ENCODE measurements around the gene B4GALT2. TPM values are rescaled to one million over a fixed set of nuclear protein-coding genes. Genes with fewer than 3 reads are reported as not detected.

Gene B4GALT2
- total and polyA plus RNA-seq, 10 of the 15 experiments (the other 5 are each of a cell fraction or from before 2014, with no cell fraction given) = 0.98 to 61.0 (median 23.4) TPM

- Histone ChIP-seq H3K4me2 (ENCODE audit: control insufficient read depth, insufficient read depth) (peak overlapping the region; percentile 93), H3K4me1 (ENCODE audit: control insufficient read depth, insufficient read depth, low read length) (peaks cover 18% of the 10 kb centered on the region), H3K4me3 (peak overlapping the region; percentile 98), H3K9me3 (replicated peaks; ENCODE audit: control insufficient read depth, insufficient read depth, low read length) (no peaks in the 10 kb centered on the region), H3K79me2 (ENCODE audit: control insufficient read depth, insufficient read depth, low read length) (peaks cover 28% of the 10 kb centered on the region), H3K27me3 (replicated peaks in 1 of 2; ENCODE audit: control insufficient read depth in 2 of 2, insufficient read depth in 2 of 2, low read length in 1 of 2) (no peaks in the 10 kb centered on the region), H3K36me3 (ENCODE audit: control insufficient read depth in 2 of 2, insufficient read depth in 2 of 2, low read length in 1 of 2) (peaks cover 8 to 11% of the 10 kb centered on the region in 2 experiments; a peak in 3 of 4 replicates), H2AFZ (ENCODE audit: control insufficient read depth, low read depth, low read length) (no peak overlapping the region), H3K9ac (ENCODE audit: control insufficient read depth, insufficient read depth, low read length) (peak overlapping the region; percentile 89; the same call in 1 of the 2 replicates), H4K20me1 (ENCODE audit: control insufficient read depth, insufficient read depth) (no peaks in the 10 kb centered on the region), H3K27ac (ENCODE audit: control insufficient read depth, insufficient read depth) (no peak overlapping the region)
- SMC1A ChIA-PET (ENCODE audit: uncharacterized antibody, unreplicated experiment) = no interaction called here
- no peak for ATAC-seq
- CTCF ChIA-PET = interaction anchor here (0.7 to 2.0 kb wide), 4 partner anchors 24 to 242 kb away, joined by 3 to 6 read pairs (median 4); partner anchors contain the start of gene DMAP1
- intact Hi-C loops (cut with micrococcal nuclease; ENCODE audit: unreplicated experiment) = no loop called here
- in situ Hi-C loops (cut with MboI) = no loop called here
- POLR2A ChIA-PET = interaction anchor here (1.0 kb wide), 1 partner anchor 24 kb away, joined by 3 read pairs; the partner anchor contains the start of gene IPO13
- FAIRE-seq = no peak
- 61% methylated on average over 9 of the region's 9 CpGs for WGBS (ENCODE audit: insufficient coverage, insufficient replicate concordance, low lambda C conversion rate, missing lambda C conversion rate)
- BruUV-seq (replicated peaks) = no TSS peak
- RAD21 ChIA-PET (ENCODE audit: unreplicated experiment) = interaction anchor here (2.6 kb wide), 1 partner anchor 208 kb away, joined by 6 read pairs; no protein-coding TSS in a partner anchor
- DNase-seq (ENCODE audit: low read depth, low spot score) = no peak
- TF ChIP-seq ETV6 (conservative IDR thresholded peaks at IDR 0.05 in 1 of 2, IDR thresholded peaks at IDR 0.05 in 1 of 2; ENCODE audit: borderline replicate concordance in 1 of 2, low read depth in 1 of 2) (no peak), NFYA (IDR thresholded peaks at IDR 0.05; ENCODE audit: borderline replicate concordance, low read depth, low read length) (no peak), POLR2AphosphoS2 (IDR thresholded peaks at IDR 0.05; ENCODE audit: low read depth, low read length) (no peak), ATF2 (IDR thresholded peaks at IDR 0.05; ENCODE audit: low read length) (no peak), PBX3 (IDR thresholded peaks at IDR 0.05; ENCODE audit: insufficient replicate concordance, low read depth, low read length) (no peak), SRF (IDR thresholded peaks at IDR 0.05; ENCODE audit: low read depth in 2 of 2, low read length in 2 of 2) (no peak)
- TF ChIP-seq, protein P1, sequence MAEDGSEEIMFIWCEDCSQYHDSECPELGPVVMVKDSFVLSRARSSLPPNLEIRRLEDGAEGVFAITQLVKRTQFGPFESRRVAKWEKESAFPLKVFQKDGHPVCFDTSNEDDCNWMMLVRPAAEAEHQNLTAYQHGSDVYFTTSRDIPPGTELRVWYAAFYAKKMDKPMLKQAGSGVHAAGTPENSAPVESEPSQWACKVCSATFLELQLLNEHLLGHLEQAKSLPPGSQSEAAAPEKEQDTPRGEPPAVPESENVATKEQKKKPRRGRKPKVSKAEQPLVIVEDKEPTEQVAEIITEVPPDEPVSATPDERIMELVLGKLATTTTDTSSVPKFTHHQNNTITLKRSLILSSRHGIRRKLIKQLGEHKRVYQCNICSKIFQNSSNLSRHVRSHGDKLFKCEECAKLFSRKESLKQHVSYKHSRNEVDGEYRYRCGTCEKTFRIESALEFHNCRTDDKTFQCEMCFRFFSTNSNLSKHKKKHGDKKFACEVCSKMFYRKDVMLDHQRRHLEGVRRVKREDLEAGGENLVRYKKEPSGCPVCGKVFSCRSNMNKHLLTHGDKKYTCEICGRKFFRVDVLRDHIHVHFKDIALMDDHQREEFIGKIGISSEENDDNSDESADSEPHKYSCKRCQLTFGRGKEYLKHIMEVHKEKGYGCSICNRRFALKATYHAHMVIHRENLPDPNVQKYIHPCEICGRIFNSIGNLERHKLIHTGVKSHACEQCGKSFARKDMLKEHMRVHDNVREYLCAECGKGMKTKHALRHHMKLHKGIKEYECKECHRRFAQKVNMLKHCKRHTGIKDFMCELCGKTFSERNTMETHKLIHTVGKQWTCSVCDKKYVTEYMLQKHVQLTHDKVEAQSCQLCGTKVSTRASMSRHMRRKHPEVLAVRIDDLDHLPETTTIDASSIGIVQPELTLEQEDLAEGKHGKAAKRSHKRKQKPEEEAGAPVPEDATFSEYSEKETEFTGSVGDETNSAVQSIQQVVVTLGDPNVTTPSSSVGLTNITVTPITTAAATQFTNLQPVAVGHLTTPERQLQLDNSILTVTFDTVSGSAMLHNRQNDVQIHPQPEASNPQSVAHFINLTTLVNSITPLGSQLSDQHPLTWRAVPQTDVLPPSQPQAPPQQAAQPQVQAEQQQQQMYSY (CRISPR knock-in tag; IDR thresholded peaks at IDR 0.05) = no peak
- TF ChIP-seq, protein P2, sequence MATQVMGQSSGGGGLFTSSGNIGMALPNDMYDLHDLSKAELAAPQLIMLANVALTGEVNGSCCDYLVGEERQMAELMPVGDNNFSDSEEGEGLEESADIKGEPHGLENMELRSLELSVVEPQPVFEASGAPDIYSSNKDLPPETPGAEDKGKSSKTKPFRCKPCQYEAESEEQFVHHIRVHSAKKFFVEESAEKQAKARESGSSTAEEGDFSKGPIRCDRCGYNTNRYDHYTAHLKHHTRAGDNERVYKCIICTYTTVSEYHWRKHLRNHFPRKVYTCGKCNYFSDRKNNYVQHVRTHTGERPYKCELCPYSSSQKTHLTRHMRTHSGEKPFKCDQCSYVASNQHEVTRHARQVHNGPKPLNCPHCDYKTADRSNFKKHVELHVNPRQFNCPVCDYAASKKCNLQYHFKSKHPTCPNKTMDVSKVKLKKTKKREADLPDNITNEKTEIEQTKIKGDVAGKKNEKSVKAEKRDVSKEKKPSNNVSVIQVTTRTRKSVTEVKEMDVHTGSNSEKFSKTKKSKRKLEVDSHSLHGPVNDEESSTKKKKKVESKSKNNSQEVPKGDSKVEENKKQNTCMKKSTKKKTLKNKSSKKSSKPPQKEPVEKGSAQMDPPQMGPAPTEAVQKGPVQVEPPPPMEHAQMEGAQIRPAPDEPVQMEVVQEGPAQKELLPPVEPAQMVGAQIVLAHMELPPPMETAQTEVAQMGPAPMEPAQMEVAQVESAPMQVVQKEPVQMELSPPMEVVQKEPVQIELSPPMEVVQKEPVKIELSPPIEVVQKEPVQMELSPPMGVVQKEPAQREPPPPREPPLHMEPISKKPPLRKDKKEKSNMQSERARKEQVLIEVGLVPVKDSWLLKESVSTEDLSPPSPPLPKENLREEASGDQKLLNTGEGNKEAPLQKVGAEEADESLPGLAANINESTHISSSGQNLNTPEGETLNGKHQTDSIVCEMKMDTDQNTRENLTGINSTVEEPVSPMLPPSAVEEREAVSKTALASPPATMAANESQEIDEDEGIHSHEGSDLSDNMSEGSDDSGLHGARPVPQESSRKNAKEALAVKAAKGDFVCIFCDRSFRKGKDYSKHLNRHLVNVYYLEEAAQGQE (IDR thresholded peaks at IDR 0.05; ENCODE audit: low read depth, low read length) = no peak
Observed at GRCh38 chr1:43970911-43971310, 8.1 kb upstream of the B4GALT2 start.

Measured in GM12878 (cell line).